HG02981 (cell line): ENCODE results near the gene CPLANE2.
"Not testable (repeated sequence)": the region's sequence is repeated elsewhere in the genome, so short reads cannot be mapped to it uniquely, and the experiment has no call there.

Experiments
- ATAC-seq: cut with Tn5 transposase; IDR thresholded peaks from one replicate; pipeline ENCODE4 v1.9.1; 2021; ENCODE audit warnings: mild to moderate bottlenecking, moderate library complexity; ENCODE audit not compliant: unreplicated experiment

The CPLANE2 gene

GRCh38 chr1:16236511-16237342 lies at the start of gene CPLANE2:
Gene CPLANE2 (minus strand): TSS chr1:16237183. CDS start chr1:16236742, 441 bp downstream.
- ATAC-seq, result peak; percentile 80

DNA sequence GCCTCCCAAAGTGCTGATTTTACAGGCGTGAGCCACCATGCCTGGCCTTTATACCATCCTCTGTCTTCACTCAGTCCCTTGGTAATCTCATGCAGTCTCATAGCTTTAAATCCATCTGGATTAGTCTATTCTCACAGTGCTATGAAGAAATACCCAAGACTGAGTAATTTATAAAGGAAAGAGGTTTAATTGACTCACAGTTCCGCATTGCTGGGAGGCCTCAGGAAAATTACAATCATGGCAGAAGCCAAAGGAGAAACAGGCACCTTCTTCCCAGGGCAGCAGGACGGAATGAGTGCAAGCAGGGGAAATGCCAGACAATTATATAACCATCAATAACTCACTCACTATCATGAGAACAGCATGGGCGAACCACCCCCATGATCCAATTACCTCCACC lies 49.1 kb upstream of the CPLANE2 start:
- no peak for ATAC-seq

DNA sequence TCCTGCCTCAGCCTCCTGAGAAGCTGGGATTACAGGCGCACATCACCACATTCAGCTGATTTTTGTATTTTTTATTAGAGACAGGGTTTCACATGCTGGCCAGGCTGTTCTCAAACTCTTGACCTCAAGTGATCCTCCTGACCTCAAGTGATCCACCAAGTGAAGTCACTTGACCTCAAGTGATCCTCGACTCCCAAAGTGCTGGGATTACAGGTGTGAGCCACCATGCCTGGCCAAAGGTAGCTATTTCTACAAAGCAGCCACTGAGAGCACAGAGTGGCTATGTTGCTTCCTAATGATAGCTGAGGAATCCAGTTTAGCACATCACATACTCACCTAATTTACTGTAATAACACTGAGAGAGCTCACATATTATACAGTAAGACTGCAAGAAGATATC lies 44.8 kb upstream of the CPLANE2 start:
- ATAC-seq, result no peak

DNA sequence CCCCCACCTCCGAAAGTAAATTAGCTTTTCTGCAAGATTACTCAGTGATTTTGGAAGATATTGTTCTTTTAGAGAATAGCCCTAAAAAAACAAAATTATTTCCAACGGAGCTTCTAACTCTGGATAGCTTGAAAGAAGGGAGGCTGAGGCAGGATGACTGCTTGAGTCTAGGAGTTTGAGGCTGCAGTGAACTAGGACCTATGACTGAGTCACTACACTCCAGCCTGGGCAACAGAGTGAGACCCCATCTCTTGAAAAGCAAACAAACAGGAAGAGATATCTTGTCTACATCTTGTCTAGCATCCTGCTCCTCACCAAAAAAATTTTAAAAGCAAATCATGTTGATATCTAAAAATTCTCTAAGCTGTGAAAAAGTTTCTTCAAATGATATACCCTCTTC lies 42.2 kb upstream of the CPLANE2 start:
- ATAC-seq, result no peak

GRCh38 chr1:16276302-16277030 lies 39.5 kb upstream of the CPLANE2 start:
- ATAC-seq, result no peak

DNA sequence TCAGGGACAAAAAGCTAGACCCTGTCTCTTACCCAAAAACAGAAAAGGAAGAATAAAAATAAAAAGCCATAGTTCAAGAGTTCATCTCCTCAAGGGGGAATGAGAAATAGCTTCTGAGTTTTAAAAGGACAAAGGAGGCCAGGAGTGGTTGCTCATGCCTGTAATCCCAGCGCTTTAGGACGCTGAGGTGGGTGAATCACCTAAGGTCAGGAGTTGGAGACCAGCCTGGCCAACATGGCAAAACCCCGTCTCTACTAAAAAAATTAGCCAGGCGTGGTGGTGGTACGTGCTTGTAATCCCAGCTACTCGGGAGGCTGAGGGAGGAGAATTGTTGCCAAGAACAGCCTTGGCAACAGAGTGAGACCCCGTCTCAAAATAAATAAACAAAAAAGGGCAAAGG lies 38.6 kb upstream of the CPLANE2 start:
- no peak for ATAC-seq

GRCh38 chr1:16267690-16268180 lies 30.8 kb upstream of the CPLANE2 start:
- ATAC-seq, result no peak

DNA sequence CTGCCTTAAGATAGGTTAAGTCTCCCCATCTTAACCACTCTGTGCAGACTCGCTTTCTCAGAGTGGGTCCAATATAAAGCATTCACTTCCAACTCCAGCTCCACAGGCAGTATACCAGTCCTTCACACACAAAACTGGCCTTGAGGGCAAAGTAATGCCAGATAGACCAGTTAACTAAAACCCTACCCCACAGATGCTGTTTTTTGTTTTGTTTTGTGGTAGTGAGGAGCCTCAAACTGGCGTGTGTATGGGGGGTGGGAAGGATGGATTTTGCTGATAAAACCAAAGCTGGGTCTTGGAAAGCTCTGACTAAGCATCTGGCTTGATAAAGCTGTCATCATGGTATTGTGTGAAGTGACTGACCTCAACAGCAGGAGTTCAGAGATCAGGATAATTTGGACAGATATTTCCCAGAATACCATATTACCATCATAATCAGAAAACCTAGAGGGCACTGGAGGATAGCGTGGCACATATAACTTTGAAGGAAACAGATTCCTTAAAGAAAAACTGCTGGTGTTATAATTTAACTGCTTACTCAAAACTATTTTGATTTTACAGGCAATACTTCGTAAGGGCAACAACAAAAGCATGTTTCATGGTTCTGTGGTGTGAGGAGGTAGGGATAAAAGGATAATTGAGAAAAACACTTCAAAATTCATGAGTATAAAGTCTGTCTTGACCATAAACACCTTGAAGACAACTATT lies 29.6 kb upstream of the CPLANE2 start:
- ATAC-seq, result no peak

GRCh38 chr1:16262067-16262466 lies 25.1 kb upstream of the CPLANE2 start:
- no peak for ATAC-seq

- no peak for ATAC-seq
These were observed 23.8 kb upstream of the CPLANE2 start for GRCh38 chr1:16260814-16261213.

DNA sequence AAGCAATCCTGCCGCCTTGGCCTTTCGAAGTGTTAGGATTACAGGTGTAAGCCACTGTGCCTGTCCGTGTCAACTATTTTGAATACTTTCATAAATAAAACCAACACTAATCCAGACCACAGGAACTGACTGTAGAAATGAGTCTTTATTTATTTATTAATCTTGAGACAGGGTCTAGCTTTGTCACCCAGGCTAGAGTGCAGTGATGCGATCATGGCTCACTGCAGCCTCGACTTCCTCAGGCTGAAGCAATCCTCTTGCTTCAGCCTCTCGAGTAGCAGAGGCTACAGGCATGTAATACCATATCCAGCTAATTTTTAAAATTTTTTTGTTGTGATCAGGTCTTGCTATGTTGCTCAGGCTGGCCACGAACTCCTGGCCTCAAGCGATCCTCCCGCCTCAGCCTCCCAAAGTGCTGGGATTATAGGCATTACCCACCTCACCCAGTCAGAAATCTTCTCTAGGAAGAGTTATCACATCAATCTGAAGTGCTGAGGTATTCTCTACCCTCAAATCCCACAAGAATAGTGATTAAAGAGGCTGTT lies 21.7 kb upstream of the CPLANE2 start:
- no peak for ATAC-seq

DNA sequence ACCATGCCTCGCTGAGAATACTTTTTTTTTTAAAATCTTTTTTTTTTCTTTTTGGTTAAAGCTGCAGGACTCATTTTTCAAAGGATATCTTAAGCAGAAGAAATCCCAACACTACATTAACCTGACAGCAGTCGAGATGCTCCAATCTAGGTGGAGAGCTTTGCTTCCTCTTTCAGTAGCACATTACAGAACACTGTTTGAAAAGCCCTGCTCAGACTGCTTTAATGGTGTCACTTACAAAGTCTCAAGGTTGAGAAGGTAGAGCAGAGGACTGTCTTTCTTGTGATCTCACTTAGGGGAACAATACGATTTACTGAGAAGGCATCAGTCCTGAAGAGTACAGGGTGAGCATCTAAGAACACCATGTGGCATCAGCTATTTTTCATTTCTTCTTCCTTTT lies 21.0 kb upstream of the CPLANE2 start:
- ATAC-seq, result no peak

DNA sequence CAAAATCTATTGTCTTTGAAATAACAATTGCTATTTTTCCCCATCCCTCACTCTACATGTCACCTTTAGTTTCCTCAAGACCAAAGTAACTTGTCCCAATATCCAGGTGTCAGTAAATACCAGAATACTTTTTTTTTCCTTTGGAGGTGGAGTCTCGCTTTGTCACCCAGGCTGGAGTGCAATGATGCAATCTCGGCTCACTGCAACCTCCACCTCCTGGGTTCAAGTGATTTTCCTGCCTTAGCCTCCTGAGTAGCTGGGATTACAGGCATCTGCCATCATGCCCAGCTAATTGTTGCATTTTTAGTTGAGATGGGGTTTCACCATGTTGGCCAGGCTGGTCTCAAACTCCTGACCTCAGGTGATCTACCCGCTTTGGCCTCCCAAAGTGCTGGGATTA lies 20.6 kb upstream of the CPLANE2 start:
- not testable (repeated sequence) for ATAC-seq

DNA sequence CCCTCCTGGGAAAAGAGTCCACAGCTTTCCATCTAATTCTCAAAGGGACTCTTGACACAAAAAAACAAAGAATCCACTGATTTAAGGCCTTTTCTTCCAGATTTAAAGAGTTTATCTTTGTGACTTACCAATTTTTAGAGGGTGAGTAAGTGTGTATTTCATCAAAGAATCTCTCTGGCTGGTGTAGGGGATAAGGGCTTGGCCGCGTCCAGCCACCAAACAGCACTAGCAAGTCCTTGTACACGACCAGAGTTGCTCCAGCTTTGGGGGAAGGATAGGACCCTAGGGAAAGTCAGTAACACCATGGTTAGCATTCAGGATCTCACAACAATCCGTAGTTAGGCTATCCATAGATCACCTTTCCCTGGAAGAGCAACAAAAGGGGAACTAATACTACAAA lies 19.5 kb upstream of the CPLANE2 start:
- no peak for ATAC-seq

GRCh38 chr1:16254263-16254928 lies 17.4 kb upstream of the CPLANE2 start:
- no peak for ATAC-seq

- no peak for ATAC-seq
These were observed 16.4 kb upstream of the CPLANE2 start for GRCh38 chr1:16253332-16253922.

DNA sequence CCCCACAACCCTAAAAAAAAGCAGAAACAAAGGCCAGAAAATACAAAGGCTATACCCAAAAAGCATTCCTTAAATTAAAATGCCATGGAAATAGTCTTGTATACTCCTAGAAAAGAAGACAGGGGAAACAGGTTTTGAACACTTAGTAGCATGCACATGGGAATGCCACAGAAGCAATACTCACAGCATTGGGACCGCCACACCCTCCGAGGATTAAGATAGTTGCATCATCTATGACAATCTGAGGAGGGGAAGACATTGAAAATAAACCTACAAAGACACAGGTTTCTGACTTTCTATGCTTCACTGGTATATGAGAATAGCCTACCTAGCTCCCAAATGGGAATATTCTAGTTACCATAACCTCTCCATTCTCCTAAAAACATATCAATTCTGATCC lies 15.9 kb upstream of the CPLANE2 start:
- no peak for ATAC-seq

DNA sequence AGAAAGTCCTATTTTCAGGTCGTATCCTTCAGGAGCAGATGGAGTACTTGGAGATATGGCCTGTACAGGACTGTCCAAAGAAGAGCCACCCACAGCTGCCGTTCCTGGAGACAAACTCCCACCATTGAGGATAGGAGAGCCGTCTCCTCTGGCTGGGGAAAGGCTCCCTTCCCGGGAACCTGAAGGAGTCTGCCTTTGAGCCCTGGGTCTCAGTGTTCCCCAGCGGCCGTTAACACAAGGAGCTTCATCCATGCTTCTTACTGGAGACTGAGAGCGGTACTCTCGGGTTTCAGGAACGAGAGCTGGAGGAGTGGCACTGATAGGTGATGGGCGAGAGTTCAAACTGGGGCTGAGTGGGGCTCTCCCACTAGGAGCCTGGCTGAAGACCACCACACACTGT lies 14.4 kb upstream of the CPLANE2 start:
- no peak for ATAC-seq

DNA sequence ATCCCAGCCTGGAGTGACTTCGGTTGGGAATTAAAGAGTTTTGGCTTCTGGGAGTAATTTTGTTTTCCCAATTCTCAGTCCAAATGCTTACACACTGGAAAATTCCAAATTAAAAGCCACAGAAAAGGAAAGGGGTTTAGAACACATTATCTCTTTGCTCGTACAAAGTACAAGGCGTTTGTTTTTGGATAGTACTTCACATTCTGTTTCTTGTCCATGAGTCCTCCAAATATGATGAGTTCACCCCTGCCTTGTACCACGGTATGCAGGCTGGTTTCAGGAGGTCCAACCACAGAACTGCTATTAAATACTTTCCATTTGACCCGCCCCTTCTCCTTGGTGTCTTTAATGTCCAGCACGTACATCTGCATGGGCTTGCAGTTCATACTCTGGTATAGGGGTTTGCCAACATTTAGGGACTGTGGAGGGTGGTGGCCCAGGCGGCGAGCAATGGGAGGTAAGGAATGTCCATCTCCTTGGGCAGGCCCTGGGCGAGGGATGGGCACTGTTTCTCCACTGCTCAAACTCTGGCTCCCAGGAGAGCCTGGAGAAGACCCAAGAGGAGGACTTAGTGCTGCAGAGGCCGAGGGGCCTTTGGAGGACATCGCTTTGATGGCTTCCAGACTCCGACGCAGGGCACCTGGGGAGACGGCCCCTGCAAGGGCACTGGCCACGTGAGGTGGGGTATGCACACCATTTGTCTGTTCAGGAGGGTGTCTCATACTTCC lies 13.7 kb upstream of the CPLANE2 start:
- ATAC-seq, result no peak
